ENCODE measurements around the gene ATP6AP2.

Gene ATP6AP2

GRCh38 chrX:40617566-40617965, 36.8 kb downstream of the ATP6AP2 start:
- H3K36me3 ChIP-seq (replicated peaks; ENCODE audit: insufficient read depth, low read length) = no peaks in the 10 kb centered on the region
- TF ChIP-seq, protein P1, sequence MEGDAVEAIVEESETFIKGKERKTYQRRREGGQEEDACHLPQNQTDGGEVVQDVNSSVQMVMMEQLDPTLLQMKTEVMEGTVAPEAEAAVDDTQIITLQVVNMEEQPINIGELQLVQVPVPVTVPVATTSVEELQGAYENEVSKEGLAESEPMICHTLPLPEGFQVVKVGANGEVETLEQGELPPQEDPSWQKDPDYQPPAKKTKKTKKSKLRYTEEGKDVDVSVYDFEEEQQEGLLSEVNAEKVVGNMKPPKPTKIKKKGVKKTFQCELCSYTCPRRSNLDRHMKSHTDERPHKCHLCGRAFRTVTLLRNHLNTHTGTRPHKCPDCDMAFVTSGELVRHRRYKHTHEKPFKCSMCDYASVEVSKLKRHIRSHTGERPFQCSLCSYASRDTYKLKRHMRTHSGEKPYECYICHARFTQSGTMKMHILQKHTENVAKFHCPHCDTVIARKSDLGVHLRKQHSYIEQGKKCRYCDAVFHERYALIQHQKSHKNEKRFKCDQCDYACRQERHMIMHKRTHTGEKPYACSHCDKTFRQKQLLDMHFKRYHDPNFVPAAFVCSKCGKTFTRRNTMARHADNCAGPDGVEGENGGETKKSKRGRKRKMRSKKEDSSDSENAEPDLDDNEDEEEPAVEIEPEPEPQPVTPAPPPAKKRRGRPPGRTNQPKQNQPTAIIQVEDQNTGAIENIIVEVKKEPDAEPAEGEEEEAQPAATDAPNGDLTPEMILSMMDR (IDR thresholded peaks at IDR 0.05; ENCODE audit: low read length) = no peak
- no peak for TF ChIP-seq EZH2 (optimal IDR thresholded peaks at IDR 0.05; ENCODE audit: low read depth, low read length)
- no peak for TF ChIP-seq EZH2phosphoT487 (IDR thresholded peaks at IDR 0.05; ENCODE audit: low read length)
- H4K20me1 ChIP-seq (ENCODE audit: insufficient read depth, low read length) = no peaks in the 10 kb centered on the region
- no peak for DNase-seq
- no peaks in the 10 kb centered on the region for H3K27me3 ChIP-seq (replicated peaks; ENCODE audit: insufficient read depth, low read length)
- no peaks in the 10 kb centered on the region for H3K79me2 ChIP-seq (ENCODE audit: low read length)
- no peaks in the 10 kb centered on the region for H3K9me3 ChIP-seq (replicated peaks; ENCODE audit: insufficient read depth, low read length)
- H3K9ac ChIP-seq (ENCODE audit: low read length) = no peak overlapping the region
- no peaks in the 10 kb centered on the region for H3K9me2 ChIP-seq (replicated peaks; ENCODE audit: insufficient read depth, low read length)
- no peak overlapping the region for H2AFZ ChIP-seq (ENCODE audit: low read length)
- no peaks in the 10 kb centered on the region; the same call in 1 of the 2 replicates for H3F3A ChIP-seq (ENCODE audit: insufficient read depth, low read length)
- no peak overlapping the region for H3K27ac ChIP-seq (ENCODE audit: low read length)
- H3K4me2 ChIP-seq (ENCODE audit: low read depth, low read length) = no peak overlapping the region
- H3K4me1 ChIP-seq (ENCODE audit: low read length) = no peaks in the 10 kb centered on the region
- no peak overlapping the region for H3K4me3 ChIP-seq (ENCODE audit: low read length)

DNA sequence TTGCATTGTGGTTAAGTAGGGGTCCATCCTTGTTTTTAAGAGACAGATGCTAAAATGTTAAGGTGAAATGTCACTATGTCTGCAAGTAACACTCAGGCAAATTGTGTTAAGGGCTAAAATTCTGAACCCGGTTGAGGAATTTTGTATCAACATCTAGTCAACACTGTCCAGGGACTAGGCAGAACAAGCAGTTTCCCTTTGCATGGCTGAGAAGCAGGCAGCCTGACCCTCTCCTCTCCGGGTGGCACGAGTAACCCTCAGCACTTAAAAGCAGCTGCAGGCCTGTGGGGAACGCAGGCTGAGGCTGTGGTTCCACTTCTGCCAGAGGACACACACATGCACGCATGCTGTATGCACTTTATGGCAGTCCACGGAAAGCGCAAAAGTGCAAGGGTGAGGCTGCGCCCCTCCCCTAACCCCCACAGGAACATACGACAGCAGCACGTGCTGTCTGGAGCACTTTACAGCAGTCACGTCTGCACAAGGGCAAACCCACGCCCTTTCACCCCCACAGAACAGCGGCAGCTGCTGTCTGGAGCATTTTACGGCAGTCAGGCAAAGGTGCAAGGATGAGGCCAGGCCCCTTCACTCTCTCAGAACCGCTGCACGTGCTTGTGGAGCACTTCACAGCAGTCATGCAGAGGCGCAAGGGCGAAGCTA, 41.8 kb downstream of the ATP6AP2 start:
- no peaks in the 10 kb centered on the region for H3F3A ChIP-seq (ENCODE audit: insufficient read depth, low read length)
- no peak overlapping the region for H3K4me2 ChIP-seq (ENCODE audit: low read depth, low read length)
- no peaks in the 10 kb centered on the region for H3K9me2 ChIP-seq (replicated peaks; ENCODE audit: insufficient read depth, low read length)
- no peaks in the 10 kb centered on the region for H3K36me3 ChIP-seq (replicated peaks; ENCODE audit: insufficient read depth, low read length)
- H3K27me3 ChIP-seq (replicated peaks; ENCODE audit: insufficient read depth, low read length) = no peaks in the 10 kb centered on the region
- DNase-seq = no peak
- no peak for TF ChIP-seq EZH2phosphoT487 (IDR thresholded peaks at IDR 0.05; ENCODE audit: low read length)
- TF ChIP-seq EZH2 (optimal IDR thresholded peaks at IDR 0.05; ENCODE audit: low read depth, low read length) = no peak
- TF ChIP-seq, protein P1 (IDR thresholded peaks at IDR 0.05; ENCODE audit: low read length) = no peak
- no peak overlapping the region for H3K4me3 ChIP-seq (ENCODE audit: low read length)
- H3K4me1 ChIP-seq (ENCODE audit: low read length) = no peaks in the 10 kb centered on the region
- H4K20me1 ChIP-seq (ENCODE audit: insufficient read depth, low read length) = no peaks in the 10 kb centered on the region
- no peaks in the 10 kb centered on the region for H3K9me3 ChIP-seq (replicated peaks; ENCODE audit: insufficient read depth, low read length)
- H2AFZ ChIP-seq (ENCODE audit: low read length) = no peak overlapping the region
- H3K9ac ChIP-seq (ENCODE audit: low read length) = no peak overlapping the region
- no peak overlapping the region for H3K27ac ChIP-seq (ENCODE audit: low read length)
- no peaks in the 10 kb centered on the region for H3K79me2 ChIP-seq (ENCODE audit: low read length)

DNA sequence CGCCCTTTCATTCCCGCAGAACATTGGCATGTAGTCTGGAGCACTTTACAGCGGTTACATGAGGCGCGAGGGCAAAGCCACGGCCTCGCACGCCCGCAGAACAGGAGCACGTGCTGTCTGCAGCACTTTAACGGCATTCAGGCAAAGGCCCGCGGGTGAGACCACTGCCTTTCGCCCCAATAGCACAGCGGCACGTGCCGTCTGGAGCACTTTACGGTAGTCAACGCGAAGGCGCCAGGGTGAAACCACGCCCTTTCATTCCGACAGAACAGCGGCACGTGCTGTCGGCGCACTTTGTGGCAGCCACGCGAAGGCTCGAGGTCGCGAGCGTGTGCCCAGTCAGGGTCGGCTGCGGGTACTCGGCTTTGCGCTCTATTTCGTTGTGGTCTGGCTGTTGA, 42.4 kb downstream of the ATP6AP2 start, which contains the start of gene MPC1L:
TSS of gene MPC1L (plus strand) at position 290 of the 398 bp plus-strand sequence. CDS start 138 bp downstream, outside the sequence.
- Histone ChIP-seq H3K9me2 (replicated peaks; ENCODE audit: insufficient read depth, low read length) (no peaks in the 10 kb centered on the region), H3K9me3 (replicated peaks; ENCODE audit: insufficient read depth, low read length) (no peaks in the 10 kb centered on the region), H3K4me2 (ENCODE audit: low read depth, low read length) (no peak within 1 kb of the TSS), H3K4me3 (ENCODE audit: low read length) (no peak within 1 kb of the TSS), H3K79me2 (ENCODE audit: low read length) (no peaks in the 10 kb centered on the region), H3F3A (ENCODE audit: insufficient read depth, low read length) (no peaks in the 10 kb centered on the region), H3K36me3 (replicated peaks; ENCODE audit: insufficient read depth, low read length) (no peaks in the 10 kb centered on the region), H3K4me1 (ENCODE audit: low read length) (no peaks in the 10 kb centered on the region), H4K20me1 (ENCODE audit: insufficient read depth, low read length) (no peaks in the 10 kb centered on the region), H3K27me3 (replicated peaks; ENCODE audit: insufficient read depth, low read length) (no peaks in the 10 kb centered on the region), H2AFZ (ENCODE audit: low read length) (no peak within 1 kb of the TSS), H3K9ac (ENCODE audit: low read length) (no peak within 1 kb of the TSS), H3K27ac (ENCODE audit: low read length) (no peak within 1 kb of the TSS)
- TF ChIP-seq, protein P1 (IDR thresholded peaks at IDR 0.05; ENCODE audit: low read length) = no peak
- TF ChIP-seq EZH2 (optimal IDR thresholded peaks at IDR 0.05; ENCODE audit: low read depth, low read length) (no peak), EZH2phosphoT487 (IDR thresholded peaks at IDR 0.05; ENCODE audit: low read length) (no peak)
- DNase-seq = no peak

Data from MM.1S (cell line).